Prostate gland (tissue), 2 donors: Measurements from ENCODE around the gene LPIN1. TPM values are rescaled to one million over a fixed set of nuclear protein-coding genes. Genes with fewer than 3 reads are reported as not detected.
"Not testable (repeated sequence)": the region's sequence is repeated elsewhere in the genome, so short reads cannot be mapped to it uniquely, and the experiment has no call there.

Experiments
- DNase-seq: peaks from one replicate; pipeline ENCODE4 v3.0.0-alpha.2; 2019; ENCODE audit warnings: low spot score
- H3K27ac ChIP-seq, 2 donors: fragments of 200-600 bp; sonication (generic); 2 replicates each; pipeline ENCODE4 v1.5.1; 2017 to 2019
- H3K27me3 ChIP-seq: fragments of 200-600 bp; sonication (generic); replicated peaks from 2 replicates; pipeline ENCODE4 v1.5.1; 2019; ENCODE audit not compliant: insufficient read depth
- H3K36me3 ChIP-seq, 2 donors: fragments of 200-600 bp; sonication (generic); 1 replicate in 1 of 2; 2 replicates in 1 of 2; pipeline versions ENCODE4 v1.5.1 to v1.8.1; 2017 to 2019
- H3K4me1 ChIP-seq: fragments of 200-600 bp; sonication (generic); replicated peaks from 2 replicates; pipeline ENCODE4 v1.5.1; 2019
- H3K4me3 ChIP-seq, 2 donors: fragments of 200-600 bp; sonication (generic); 2 replicates each; pipeline ENCODE4 v1.5.1; 2017 to 2019
- H3K9me3 ChIP-seq: fragments of 200-600 bp; sonication (generic); 2 replicates; pipeline ENCODE4 v1.5.1; 2017
- POLR2A ChIP-seq: fragments of 450-650 bp; IDR thresholded peaks from one replicate; pipeline ENCODE4 v1.6.1; 2016; ENCODE audit warnings: antibody characterized with exemption, mild to moderate bottlenecking
- POLR2AphosphoS5 ChIP-seq: sonication (generic); formaldehyde crosslinking; IDR thresholded peaks from one replicate; pipeline ENCODE4 v1.6.1; 2017; ENCODE audit warnings: antibody characterized with exemption
- WGBS: methylation state at CpG from one replicate; pipeline ENCODE4 v1.1.5; 2018; 5-methylcytosine and 5-hydroxymethylcytosine counted together
- intact Hi-C: fragments of 100-400 bp; cut with DNase I; formaldehyde crosslinking; loops from one replicate; pipeline ENCODE4 v1.14.2; 2022
- total RNA-seq, 2 donors: library from RNA; depleted of rRNA; stranded (reverse); fragments of >200 nt; gene quantifications; one replicate each; pipeline ENCODE4 v1.1.0, GENCODE V29; 2016
- TF ChIP-seq, protein P1 (sequence below), 4 experiments: fragments of 200-600 bp in 2 of 4; fragments of 450-650 bp in 2 of 4; sonication (generic) in 2 of 4; IDR thresholded peaks; 1 replicate in 3 of 4; 2 replicates in 1 of 4; pipeline ENCODE4 v1.5.1; 2016 to 2019; ENCODE audit warnings: antibody characterized with exemption in 4 of 4, mild to moderate bottlenecking in 2 of 4, moderate library complexity in 2 of 4

LPIN1 gene
- total RNA-seq, 2 donors from 2014 or later = 18.2 to 57.1 TPM

- intact Hi-C loops = no loop called here
These were observed 75.3 kb downstream of the LPIN1 start for GRCh38 chr2:11821705-11822104.

DNA sequence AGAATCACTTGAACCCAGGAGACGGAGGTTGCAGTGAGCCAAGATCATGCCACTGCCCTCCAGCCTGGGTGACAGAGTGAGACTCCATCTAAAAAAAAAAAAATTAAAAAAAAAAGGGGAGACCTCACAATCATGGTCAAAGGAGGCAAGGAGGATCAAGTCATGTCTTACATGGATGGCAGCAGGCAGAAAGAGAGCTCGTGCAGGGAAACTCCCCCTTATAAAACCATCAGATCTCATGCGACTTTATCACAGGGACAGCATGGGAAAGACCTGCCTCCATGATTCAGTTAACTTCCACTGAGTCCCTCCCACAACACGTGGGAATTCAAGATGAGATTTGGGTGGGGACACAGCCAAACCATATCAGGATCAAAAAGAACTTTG, 75.9 kb downstream of the LPIN1 start:
- H3K27me3 ChIP-seq, H3K4me1 ChIP-seq, H3K9me3 ChIP-seq, H3K27ac ChIP-seq, intact Hi-C loops, H3K36me3 ChIP-seq, H3K4me3 ChIP-seq, DNase-seq: not testable (repeated sequence)
- WGBS = 90% methylated on average over 4 of the region's 4 CpGs

More at GRCh38 chr2:11821705-11822104, 75.3 kb downstream of the LPIN1 start:
- no peaks in the 10 kb centered on the region for H3K27me3 ChIP-seq
- TF ChIP-seq POLR2AphosphoS5 (no peak), POLR2A (no peak)
- TF ChIP-seq, protein P1, sequence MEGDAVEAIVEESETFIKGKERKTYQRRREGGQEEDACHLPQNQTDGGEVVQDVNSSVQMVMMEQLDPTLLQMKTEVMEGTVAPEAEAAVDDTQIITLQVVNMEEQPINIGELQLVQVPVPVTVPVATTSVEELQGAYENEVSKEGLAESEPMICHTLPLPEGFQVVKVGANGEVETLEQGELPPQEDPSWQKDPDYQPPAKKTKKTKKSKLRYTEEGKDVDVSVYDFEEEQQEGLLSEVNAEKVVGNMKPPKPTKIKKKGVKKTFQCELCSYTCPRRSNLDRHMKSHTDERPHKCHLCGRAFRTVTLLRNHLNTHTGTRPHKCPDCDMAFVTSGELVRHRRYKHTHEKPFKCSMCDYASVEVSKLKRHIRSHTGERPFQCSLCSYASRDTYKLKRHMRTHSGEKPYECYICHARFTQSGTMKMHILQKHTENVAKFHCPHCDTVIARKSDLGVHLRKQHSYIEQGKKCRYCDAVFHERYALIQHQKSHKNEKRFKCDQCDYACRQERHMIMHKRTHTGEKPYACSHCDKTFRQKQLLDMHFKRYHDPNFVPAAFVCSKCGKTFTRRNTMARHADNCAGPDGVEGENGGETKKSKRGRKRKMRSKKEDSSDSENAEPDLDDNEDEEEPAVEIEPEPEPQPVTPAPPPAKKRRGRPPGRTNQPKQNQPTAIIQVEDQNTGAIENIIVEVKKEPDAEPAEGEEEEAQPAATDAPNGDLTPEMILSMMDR (IDR thresholded peaks at IDR 0.05) = no peak
- H3K36me3 ChIP-seq = no peaks in the 10 kb centered on the region
- H3K4me3 ChIP-seq = no peak overlapping the region
- WGBS = 93% methylated on average over 3 of the region's 3 CpGs
- no peak overlapping the region for H3K27ac ChIP-seq
- no peaks in the 10 kb centered on the region for H3K9me3 ChIP-seq
- DNase-seq = no peak
- no peaks in the 10 kb centered on the region for H3K4me1 ChIP-seq

DNA sequence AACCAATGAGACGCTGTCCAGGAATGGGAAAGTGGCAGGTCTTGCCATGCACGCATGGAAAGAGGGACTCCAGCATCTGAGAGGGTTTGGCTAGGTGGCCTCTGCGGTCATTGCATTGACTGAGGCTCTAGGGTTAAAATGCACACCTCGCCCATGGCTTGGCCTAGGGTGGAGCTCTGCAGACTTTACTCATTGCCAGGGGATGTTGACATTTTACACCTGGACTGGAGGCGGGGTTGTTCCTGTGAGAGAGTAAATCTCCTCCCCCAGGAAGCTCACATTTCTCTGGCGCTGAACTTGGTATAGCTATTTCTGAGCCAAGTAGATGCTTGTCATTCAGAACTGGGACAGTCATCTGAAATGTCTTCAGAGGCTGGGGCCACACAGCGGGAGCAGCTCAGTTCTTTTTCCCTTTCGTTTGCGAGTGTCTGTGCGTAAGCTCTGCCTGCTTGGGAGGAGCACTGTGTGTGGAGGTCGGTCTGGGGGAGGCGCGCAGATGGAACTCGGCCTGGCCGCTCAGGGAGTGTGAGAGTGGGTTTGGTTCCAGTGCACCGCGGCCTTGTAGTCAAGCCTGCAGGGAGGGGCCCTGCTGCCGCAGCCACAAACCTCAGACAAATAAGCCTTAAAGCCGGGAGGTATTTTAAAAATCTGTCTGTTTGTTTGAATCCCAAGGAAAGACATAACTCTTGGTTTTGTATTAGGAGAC, 76.5 kb downstream of the LPIN1 start:
- Histone ChIP-seq H3K9me3 (no peaks in the 10 kb centered on the region), H3K27ac (no peak overlapping the region), H3K4me1 (no peaks in the 10 kb centered on the region), H3K27me3 (no peaks in the 10 kb centered on the region), H3K36me3 (no peaks in the 10 kb centered on the region), H3K4me3 (no peak overlapping the region)
- intact Hi-C loops = no loop called here
- peak; percentile 43 for DNase-seq
- 83% methylated on average over 19 of the region's 19 CpGs for WGBS
- TF ChIP-seq POLR2AphosphoS5 = peak; percentile 59
- TF ChIP-seq, protein P1 (IDR thresholded peaks at IDR 0.05) = no peak
- no peak for TF ChIP-seq POLR2A

GRCh38 chr2:11824901-11825828, 78.7 kb downstream of the LPIN1 start:
- Histone ChIP-seq H3K27me3 (no peaks in the 10 kb centered on the region), H3K9me3 (no peaks in the 10 kb centered on the region), H3K27ac (peak overlapping the region in 1 of 2 donors; percentile 9), H3K4me1 (peaks cover 6% of the 10 kb centered on the region), H3K36me3 (no peaks in the 10 kb centered on the region), H3K4me3 (no peak overlapping the region)
- DNase-seq = peak; percentile 43
- TF ChIP-seq POLR2A (no peak), POLR2AphosphoS5 (no peak)
- TF ChIP-seq, protein P1 (IDR thresholded peaks at IDR 0.05) = no peak
- 44% methylated on average over 16 of the region's 16 CpGs for WGBS
- intact Hi-C loops = no loop called here

DNA sequence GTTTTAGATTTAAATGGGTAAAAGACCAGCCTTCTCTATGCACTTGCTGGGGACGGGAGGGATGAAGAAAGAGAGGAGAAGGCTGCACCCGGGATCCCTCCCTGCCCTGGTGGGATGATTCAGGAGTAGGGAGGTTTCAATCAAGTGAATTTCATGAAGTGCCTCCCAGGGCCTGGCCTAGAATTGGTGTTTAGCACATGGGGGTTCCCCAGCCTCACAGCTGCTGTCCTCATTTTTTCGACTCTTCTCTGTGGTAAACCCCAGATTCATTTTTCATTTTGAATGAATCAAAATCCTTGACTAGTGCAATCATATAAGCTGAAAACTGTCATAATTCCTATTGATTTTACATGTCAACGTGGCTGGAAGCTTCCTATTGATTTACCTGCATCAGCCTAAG, 81.1 kb downstream of the LPIN1 start:
- Histone ChIP-seq H3K4me3 (no peak overlapping the region), H3K36me3 (no peaks in the 10 kb centered on the region), H3K27me3 (no peaks in the 10 kb centered on the region), H3K4me1 (peaks cover 6% of the 10 kb centered on the region), H3K27ac (no peak overlapping the region), H3K9me3 (no peaks in the 10 kb centered on the region)
- DNase-seq = no peak
- intact Hi-C loops = no loop called here
- TF ChIP-seq POLR2AphosphoS5 = no peak
- TF ChIP-seq, protein P1 (IDR thresholded peaks at IDR 0.05) = no peak
- no peak for TF ChIP-seq POLR2A
- WGBS = 86% methylated on average over 4 of the region's 4 CpGs
